HG02870 (cell line): ENCODE data around the gene MS4A18.
"Not testable (repeated sequence)": the region's sequence is repeated elsewhere in the genome, so short reads cannot be mapped to it uniquely, and the experiment has no call there.

Experiments used
- ATAC-seq: cut with Tn5 transposase; IDR thresholded peaks from one replicate; pipeline ENCODE4 v1.9.1; 2021; ENCODE audit warnings: mild to moderate bottlenecking, moderate library complexity; ENCODE audit not compliant: unreplicated experiment

MS4A18 gene

GRCh38 chr11:60724420-60724819 lies at the start of gene MS4A18:
MS4A18 (plus strand) TSS chr11:60724720.
- ATAC-seq, result no peak

GRCh38 chr11:60678231-60678630 lies 46.3 kb upstream of the MS4A18 start:
- ATAC-seq, result not testable (repeated sequence)

DNA sequence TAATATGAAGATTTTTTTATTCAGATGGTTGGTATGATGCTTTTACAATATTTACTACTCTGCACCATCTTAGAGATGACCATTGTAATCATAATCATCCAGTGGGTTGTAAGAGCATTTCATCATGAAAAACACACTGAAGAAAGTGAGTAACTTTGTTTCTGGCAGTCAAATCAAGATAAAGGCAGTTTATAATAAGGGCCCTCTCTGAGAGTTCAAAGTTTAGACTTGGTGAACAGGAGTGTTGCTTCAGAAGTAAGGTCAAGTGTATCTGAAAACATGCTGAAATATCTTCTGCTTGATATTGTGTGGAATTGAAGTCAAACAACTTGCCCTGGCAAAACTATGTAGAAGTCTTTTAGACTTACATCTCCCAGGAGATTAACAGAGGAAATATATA lies 44.6 kb upstream of the MS4A18 start:
- ATAC-seq, result no peak

GRCh38 chr11:60680455-60681119 lies 43.9 kb upstream of the MS4A18 start:
- ATAC-seq, result no peak

GRCh38 chr11:60684541-60684848 lies 40.0 kb upstream of the MS4A18 start:
- ATAC-seq, result not testable (repeated sequence)

DNA sequence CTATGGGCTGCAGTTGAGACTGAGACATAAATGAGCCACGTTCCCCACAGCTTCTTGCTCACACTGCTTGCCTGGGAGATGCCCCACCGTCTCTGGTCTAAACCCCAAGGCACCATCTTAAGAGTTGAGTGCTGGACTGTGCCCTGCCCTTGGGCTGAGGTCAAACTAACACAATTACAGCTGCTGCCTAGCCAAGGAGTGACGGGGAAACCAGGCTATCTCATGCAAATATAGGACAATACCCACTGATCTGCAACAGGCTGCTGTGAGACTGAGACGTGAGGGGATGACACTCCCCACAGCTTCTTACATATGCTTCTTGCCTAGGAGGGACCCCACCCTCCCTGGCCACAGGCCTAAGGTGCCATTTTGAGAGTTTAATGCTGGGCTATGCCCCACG lies 32.9 kb upstream of the MS4A18 start:
- ATAC-seq, result no peak

DNA sequence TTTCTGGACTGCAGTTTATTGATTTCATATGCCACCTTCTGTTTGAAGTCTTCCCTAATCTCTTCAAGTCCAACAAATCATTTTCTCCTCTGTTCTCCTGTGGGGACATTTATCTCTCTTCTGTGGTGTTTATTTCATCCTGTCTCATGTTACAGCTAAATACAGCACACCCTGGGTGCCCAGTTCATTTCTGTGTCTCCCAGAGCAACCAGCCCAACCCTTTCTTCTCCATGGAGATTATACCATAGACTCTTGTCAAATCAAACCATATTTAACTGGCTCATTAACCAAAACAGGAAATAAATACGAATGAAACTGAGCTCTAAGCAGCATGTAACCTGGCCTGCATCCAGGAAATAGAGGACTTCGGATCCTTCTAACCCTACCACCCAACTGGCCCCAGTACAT lies 25.2 kb upstream of the MS4A18 start, which contains the start of gene MS4A8:
MS4A8 (plus strand) TSS at position 329 of the 408 bp plus-strand sequence. CDS start 1,249 bp downstream, outside the sequence.
- ATAC-seq, result no peak

- ATAC-seq, result no peak
These were observed 24.6 kb upstream of the MS4A18 start for GRCh38 chr11:60699936-60700335.

- no peak for ATAC-seq
These were observed 23.6 kb upstream of the MS4A18 start for GRCh38 chr11:60700689-60701468.

- no peak for ATAC-seq
These were observed 23.1 kb upstream of the MS4A18 start for GRCh38 chr11:60701469-60701818.

GRCh38 chr11:60703374-60703773 lies 21.1 kb upstream of the MS4A18 start:
- ATAC-seq, result no peak

DNA sequence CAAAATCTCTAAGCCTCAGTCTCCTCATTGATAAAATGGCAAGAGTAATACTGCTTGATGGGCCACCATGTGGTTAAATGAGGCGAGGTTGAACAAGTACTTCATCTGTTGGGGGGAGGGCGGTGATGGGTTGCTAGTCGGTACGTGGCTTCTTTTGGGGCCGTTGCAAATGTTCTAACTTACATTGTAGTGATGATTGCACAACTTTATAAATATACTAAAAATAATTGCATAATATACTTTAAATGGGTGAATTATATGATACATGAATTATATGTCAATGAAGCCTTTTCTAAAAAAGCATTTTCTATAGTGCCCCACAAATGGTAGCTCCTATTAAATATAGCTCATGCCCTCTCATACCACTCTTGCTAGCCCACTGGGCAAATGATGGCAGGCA lies 18.6 kb upstream of the MS4A18 start:
- no peak for ATAC-seq

GRCh38 chr11:60706931-60707330 lies 17.6 kb upstream of the MS4A18 start:
- no peak for ATAC-seq

DNA sequence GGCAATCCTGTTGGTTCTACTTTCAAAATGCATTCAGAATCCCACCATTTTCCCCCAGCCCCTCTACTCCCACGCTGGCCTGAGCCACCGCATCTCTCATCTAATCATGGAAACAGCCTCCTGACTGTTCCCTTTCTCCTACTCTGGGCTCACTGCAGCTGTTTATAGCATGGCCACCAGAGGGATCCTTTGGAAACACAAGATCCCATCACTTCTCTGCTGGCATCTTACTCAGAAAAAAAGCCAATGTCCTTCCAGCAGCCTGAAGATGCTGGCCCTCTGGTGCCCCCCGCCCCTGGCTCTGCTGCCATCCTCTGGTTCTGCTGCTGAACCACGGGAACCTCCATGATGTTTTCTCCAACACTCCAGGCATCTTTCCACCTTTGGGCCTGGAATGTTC lies 14.0 kb upstream of the MS4A18 start:
- no peak for ATAC-seq

- ATAC-seq, result no peak
These were observed 13.2 kb upstream of the MS4A18 start for GRCh38 chr11:60711276-60711675.

DNA sequence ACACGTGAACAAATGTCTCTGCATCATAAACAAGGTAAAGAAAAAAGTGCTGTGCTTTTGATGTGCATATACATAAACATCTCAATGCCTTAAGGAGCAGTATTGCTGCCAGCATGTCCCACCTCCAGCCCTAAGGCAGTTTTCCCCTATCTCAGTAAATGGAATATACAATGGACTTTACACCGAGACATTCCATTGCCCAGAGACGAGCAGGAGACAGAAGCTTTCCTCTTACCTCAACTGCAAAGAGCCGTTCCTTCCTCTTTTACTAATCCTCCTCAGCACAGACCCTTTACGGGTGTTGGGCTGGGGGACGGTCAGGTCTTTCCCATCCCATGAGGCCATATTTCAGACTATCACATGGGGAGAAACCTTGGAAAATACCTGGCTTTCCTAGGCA lies 11.1 kb upstream of the MS4A18 start:
- not testable (repeated sequence) for ATAC-seq

DNA sequence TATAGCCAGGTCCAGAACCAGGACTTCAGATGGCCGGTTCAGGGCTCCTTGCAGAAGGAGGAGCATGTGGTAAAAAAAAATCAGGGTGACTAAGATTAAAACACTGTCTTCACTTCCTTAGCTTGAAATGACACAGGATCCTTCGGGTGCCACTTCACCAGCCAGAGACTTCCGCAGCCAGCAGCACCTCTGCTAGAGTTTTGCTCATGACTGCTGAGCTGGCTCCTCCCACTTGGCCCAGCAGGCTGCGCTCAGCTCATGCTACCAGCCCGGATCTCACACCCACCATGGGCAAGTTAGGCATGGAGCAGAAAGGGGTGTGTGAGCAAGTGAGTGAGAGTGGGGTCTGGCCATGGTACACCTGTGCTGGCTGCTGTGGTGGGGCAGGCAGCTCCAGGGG lies 6.6 kb upstream of the MS4A18 start:
- ATAC-seq, result no peak

DNA sequence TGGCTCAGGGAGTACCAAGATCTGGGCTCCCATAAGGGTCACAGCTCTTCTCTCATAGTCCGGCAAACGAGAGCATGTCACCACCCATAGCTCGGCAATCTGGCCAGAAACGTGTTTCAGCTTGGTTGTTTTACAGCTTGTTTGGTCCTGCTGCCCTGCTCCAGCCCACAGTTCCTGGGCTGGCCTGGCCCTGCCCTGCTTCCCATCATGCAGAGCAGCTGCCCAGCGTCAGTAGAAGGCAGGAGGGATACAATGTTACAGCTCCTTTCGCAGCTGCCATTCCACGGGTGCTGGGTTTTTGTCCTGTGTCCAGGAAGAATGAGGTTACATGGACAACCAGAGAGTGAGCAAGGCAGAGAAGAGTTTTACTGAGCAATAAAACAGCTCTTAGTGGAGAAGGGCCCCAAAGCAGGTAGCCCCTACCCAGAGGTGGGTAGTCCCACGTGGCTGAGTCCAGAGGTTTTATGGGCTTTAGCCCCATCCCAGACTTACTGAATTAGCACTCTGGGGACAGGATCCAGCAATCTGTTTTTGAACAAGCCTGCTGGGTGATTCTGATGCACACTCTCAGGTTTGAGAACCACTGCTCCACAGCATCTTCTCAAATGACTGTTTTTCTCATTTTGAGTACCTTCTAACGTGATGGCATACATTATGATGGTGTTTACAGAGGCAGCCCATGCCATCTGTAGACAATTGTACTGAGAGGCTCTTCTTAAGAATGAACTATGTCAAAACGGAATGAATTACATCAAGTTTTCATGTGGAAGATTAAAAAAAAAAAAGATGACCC lies 5.8 kb upstream of the MS4A18 start:
- ATAC-seq, result no peak

DNA sequence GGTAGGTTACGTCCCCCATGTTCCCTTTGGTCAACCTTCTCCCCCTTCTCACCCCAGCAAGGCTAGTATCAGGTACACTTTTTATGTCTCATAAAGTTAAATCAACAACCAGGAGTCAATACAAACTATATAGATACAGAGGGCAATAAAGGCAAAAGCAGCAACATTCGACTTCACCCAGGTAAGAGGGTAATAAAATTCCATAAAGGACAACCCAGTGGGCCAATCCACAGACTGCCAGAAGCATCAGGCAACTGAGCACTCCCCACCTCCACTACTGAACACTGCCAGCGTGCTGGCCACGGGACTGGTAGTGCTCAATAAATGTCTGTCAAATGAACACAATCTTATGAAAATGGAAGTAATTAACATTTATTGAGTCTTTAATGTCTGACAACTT lies 5.1 kb upstream of the MS4A18 start:
- no peak for ATAC-seq

DNA sequence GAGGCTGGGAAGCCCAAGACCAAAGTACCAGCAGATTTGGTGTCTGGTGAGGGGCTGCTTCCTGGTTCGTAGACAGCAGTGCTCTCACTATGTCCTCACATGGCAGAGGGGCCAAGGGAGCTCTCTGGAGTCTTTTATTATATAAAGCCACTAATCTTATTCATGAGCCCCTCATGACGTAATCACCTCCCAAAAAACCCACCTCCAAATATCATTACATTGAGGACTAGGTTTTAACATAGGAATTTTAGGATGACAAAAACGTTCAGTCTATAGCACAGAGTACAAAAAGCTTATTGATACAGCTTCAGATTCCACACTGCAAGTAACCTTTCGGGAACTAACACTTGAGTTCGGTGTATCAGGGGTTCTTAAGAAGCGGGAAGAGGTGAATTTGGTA lies 4.1 kb upstream of the MS4A18 start:
- no peak for ATAC-seq

DNA sequence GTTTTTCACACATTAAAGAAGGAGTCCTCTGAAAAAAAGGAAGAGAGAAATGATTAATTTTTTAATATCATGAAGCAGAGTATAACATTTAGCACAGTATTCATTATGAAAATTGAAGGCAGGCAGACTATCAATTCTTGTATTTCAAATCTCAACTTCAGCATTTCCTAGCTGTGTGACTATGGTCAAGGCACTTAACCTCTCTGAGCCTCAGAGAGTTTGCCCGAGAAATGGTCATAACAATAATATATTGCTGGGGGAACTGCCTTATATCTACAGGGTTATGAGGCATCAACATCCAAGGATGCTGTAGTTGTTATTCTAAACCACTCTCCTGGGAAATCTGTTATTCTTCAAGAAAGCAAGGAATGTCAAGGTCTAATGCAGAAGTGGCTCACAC lies 1.1 kb downstream of the MS4A18 start:
- no peak for ATAC-seq

- no peak for ATAC-seq
These were observed 7.1 kb downstream of the MS4A18 start for GRCh38 chr11:60731586-60731985.
